ENCODE results near the gene STAT4.

Gene STAT4

GRCh38 chr2:191078165-191078867 lies 72.5 kb downstream of the STAT4 start:
- Histone ChIP-seq H3K27me3 (replicated peaks) (no peaks in the 10 kb centered on the region), H3K27ac (no peak overlapping the region), H3K36me3 (replicated peaks) (no peaks in the 10 kb centered on the region), H3K4me3 (ENCODE audit: low read depth, low read length) (no peak overlapping the region)
- DNase-seq: no peak
- no peak for TF ChIP-seq CTCF (IDR thresholded peaks at IDR 0.05; ENCODE audit: low read depth, low read length, missing control alignments)
- in situ Hi-C loops (cut with HindIII; ENCODE audit: low pct_ligation_motif_present, low sequenced_read_pairs): no loop called here

GRCh38 chr2:191070276-191070675 lies 80.5 kb downstream of the STAT4 start:
- DNase-seq: no peak
- no peak overlapping the region for H3K4me3 ChIP-seq (ENCODE audit: low read depth, low read length)
- in situ Hi-C loops (cut with HindIII; ENCODE audit: low pct_ligation_motif_present, low sequenced_read_pairs): no loop called here
- no peak overlapping the region for H3K27ac ChIP-seq
- TF ChIP-seq CTCF (IDR thresholded peaks at IDR 0.05; ENCODE audit: low read depth, low read length, missing control alignments): no peak
- H3K36me3 ChIP-seq (replicated peaks): no peaks in the 10 kb centered on the region
- H3K27me3 ChIP-seq (replicated peaks): no peaks in the 10 kb centered on the region

GRCh38 chr2:191069606-191070005 lies 81.2 kb downstream of the STAT4 start:
- no peak for TF ChIP-seq CTCF (IDR thresholded peaks at IDR 0.05; ENCODE audit: low read depth, low read length, missing control alignments)
- Histone ChIP-seq H3K27me3 (replicated peaks) (no peaks in the 10 kb centered on the region), H3K27ac (no peak overlapping the region), H3K4me3 (ENCODE audit: low read depth, low read length) (no peak overlapping the region), H3K36me3 (replicated peaks) (no peaks in the 10 kb centered on the region)
- in situ Hi-C loops (cut with HindIII; ENCODE audit: low pct_ligation_motif_present, low sequenced_read_pairs): no loop called here
- DNase-seq: no peak

GRCh38 chr2:191066919-191067233 lies 83.9 kb downstream of the STAT4 start:
- TF ChIP-seq CTCF (IDR thresholded peaks at IDR 0.05; ENCODE audit: low read depth, low read length, missing control alignments): no peak
- H3K27ac ChIP-seq: no peak overlapping the region
- no peak for DNase-seq
- H3K36me3 ChIP-seq (replicated peaks): no peaks in the 10 kb centered on the region
- in situ Hi-C loops (cut with HindIII; ENCODE audit: low pct_ligation_motif_present, low sequenced_read_pairs): no loop called here
- H3K27me3 ChIP-seq (replicated peaks): no peaks in the 10 kb centered on the region
- H3K4me3 ChIP-seq (ENCODE audit: low read depth, low read length): no peak overlapping the region

GRCh38 chr2:191066197-191066918 lies 84.4 kb downstream of the STAT4 start:
- H3K27ac ChIP-seq: no peak overlapping the region
- H3K36me3 ChIP-seq (replicated peaks): no peaks in the 10 kb centered on the region
- in situ Hi-C loops (cut with HindIII; ENCODE audit: low pct_ligation_motif_present, low sequenced_read_pairs): no loop called here
- DNase-seq: no peak
- H3K27me3 ChIP-seq (replicated peaks): no peaks in the 10 kb centered on the region
- H3K4me3 ChIP-seq (ENCODE audit: low read depth, low read length): no peak overlapping the region
- TF ChIP-seq CTCF (IDR thresholded peaks at IDR 0.05; ENCODE audit: low read depth, low read length, missing control alignments): no peak
